NCI-H1694 (cell line): ENCODE results near the gene DEPDC1B.
"Not testable (repeated sequence)": the region's sequence is repeated elsewhere in the genome, so short reads cannot be mapped to it uniquely, and the experiment has no call there.

Experiments used
- DNase-seq: peaks from one replicate; lab custom pipeline; 2025; lab: John Stamatoyannopoulos, UW

Gene DEPDC1B

DNA sequence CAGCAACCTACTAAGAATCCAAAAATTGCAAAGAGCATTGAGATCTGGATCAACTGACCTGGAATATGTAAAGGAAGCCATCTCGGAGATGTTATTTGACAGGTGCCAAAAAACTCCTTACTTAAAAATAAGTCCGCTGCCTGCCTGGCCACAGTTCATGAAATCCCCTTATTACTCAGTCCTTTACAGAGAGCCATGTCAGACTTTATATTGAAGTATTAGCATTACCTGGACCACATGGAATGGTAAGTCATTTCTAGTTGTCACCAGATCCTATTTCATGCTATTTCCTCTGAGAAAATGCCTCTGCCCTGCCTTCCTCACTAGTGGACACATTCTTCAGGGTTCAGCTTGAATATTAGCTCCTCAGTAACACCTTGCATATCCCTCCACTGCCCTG is 115.7 kb downstream of the DEPDC1B start:
- DNase-seq = no peak

DNA sequence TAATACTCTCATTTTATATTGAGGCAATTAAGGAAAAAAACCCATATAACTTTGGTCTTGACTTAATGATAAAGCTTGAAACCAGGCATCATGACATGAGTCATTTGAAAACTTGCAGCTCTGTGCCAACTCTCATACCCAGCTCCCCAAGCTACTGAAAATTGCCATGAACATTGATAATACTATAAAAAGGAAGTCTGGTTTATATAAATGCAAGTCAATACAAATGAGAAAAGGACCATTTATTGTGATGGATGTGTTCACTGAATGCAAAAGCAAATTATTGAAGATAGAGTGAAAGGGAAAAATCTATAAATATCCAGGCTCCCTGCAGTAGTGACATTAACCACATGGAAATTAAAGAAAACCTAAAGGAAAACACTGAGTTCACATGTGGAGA is 116.3 kb downstream of the DEPDC1B start:
- DNase-seq = no peak

DNA sequence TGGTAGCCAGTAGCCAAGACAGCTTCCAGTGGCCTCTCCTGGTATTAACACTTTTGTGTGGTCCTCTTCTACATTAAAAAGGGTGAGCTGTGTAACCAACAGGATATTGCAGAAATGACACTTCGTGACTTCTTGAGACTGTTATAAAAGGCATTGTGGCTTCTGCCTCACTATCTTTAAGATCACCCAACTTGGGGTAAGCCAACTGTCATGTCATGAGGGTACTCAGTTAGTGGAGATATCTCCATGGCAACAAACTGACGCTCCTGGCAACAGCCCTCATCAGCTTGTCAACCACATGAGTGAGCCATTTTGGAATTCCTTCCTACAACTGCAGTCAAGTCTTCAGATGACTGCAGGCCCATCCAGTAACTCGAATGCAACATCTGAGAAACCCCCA is 121.7 kb downstream of the DEPDC1B start:
- no peak for DNase-seq

DNA sequence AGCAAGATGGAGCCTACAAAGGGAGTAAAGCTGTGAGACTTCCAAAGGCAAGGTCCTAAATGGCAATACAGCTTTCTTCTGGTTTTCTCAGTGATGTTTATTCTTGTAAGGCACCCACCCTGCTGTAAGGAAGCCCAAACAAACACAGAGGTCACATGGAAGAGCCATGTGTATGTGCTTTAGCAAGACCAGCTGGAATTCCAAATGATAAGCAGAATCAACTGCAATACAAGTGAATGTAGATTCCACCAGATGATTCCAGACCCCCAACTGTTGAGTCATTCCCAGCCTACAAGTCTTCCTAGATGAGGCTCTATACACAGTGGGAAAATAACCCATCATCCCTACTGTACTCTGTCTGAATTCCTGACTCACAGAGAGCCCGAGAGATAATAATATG is 122.8 kb downstream of the DEPDC1B start:
- no peak for DNase-seq

DNA sequence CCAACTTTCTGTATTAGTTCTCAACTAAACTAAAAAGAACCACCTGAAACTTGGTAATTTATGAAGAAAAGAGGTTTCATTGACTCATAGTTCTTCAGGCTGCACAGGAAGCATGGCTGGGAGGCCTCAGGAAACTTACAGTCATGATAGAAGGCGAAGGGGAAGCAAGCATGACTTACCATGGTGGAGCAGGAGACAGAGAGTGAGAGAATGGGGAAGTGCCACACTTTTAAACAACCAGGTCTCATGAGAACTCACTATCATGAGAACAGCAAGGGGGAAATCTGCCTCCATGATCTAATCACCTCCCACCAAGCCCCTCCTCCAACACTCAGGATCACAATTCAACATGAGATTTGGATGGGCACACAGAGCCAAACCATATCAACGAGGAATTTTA is 123.5 kb downstream of the DEPDC1B start:
- no peak for DNase-seq

DNA sequence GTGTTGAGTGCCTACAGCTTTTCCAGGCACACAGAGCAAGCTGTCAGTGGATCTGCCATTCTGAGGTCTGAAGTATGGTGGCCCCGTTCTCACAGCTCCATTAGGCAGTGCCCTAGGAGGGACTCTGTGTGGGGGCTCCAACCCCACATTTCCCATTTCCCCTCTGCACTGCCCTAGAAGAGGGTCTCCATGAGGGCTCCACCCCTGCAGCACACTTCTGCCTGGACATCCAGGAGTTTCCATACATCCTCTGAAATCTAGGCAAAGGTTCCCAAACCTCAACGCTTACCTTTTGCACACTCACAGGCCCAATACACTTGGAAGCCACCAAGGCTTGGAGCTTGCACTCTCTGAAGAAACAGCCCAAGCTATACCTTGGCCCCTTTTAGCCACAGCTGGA is 131.3 kb downstream of the DEPDC1B start:
- no peak for DNase-seq

DNA sequence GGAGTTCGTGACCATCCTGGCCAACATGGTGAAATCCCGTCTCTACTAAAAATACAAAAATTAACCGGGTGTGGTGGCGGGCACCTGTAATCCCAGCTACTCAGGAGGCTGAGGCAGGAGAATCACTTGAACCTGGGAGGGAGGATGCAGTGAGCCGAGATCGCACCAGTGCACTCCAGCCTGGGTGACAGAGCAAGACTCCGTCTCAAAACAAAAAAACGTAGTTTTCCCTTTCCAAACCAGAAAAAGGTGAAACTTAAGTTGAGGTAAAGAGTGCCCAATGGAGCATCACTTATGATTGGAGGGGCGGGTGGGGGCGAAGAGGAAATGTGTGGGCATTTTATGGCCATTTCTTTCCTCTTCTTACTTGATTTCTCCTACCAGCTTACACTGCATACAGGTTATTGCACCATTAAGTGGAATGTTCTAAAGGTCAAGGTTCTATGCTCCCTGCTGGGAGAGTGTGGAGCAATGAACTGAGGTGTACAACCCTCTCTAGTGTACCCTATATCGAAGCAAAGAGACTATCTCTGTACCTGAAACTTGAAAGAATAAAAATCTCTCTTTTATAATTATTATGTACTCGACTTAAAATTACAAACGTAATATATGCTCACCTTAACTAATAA is 136.2 kb downstream of the DEPDC1B start:
- DNase-seq = no peak

DNA sequence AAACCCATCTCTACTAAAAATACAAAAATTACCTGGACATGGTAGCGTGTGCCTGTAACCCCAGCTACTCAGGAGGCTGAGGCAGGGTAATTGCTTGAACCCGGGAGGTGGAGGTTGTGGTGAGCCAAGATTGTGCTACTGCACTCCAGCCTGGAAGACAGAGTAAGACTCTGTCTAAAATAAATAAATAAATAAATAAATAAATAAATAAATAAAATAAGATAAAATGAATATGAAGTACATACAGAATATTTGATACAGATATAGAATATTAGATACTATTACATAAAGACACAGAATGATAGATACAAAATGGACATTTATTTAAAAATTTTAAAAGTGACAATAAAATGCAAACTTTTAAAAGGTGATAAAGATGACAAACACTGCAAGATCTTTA is 146.7 kb downstream of the DEPDC1B start:
- not testable (repeated sequence) for DNase-seq

DNA sequence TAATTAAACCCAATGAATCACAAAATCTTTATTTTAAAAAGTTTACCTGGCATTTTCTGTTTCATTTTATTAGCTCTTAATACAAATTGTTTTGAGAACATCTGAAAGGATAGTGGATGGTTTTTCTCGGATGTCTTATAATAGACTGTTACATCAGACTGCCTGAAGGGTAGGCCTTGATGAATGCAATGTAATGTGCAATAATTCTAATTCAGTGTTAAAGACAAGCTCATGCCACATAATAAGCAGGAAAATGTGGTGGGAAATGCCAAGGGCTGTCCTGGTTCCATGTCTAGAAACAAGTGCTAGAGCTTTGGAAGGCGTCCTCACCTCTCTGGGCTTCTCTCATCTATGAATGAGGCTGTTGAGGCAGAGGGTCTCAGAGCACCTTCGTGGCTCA is 148.1 kb downstream of the DEPDC1B start:
- no peak for DNase-seq

DNA sequence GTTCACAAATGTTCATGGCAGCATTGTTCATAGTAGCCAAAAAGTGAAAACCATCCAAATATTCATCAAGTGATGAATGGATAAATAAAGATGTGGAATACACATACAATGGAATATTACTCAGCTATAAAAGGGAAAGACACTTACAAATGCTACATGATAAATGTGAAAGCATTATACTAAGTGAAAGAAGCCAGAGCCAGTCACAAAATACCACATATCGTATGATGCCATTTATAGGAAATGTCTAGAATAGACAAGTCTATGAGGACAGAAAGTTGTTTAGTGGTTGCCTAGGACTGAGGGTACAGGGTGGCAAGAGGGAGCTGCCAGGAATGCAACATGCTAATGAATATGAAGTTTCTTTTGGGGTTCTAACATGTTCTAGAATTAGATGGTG is 148.7 kb downstream of the DEPDC1B start:
- DNase-seq = no peak

DNA sequence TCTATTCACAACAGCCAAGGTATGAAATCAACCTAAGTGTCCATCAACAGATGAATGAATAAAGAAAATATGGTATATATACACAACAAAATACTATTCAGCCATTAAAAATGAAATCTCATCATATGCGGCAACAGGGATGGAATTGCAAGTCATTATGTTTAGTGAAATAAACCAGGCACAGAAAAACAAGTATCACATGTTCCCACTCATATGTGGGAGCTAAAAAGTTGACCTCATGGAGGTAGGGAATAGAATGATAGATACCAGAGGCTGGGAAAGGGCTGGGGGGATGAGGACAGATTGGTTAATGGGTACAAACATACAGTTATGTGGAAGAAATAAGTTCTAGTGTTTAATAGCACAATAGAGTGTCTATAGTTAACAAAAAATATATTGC is 149.7 kb downstream of the DEPDC1B start:
- DNase-seq = no peak

DNA sequence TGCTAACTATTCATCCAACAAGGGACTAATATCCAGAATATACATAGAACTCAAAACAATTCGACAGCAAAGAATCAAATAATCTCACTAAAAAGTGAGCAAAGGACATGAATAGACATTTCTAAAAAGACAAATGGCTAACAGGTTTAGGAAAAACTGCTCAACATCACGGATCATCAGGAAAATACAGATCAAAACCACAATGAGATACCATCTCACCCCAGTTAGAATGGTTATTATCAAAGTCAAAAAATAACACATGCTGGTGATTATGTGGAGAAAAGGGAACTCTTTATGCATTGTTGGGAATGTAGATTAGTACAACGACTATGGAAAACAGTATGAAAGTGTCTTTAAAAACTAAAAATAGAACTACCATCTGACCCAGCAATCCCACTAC is 150.1 kb downstream of the DEPDC1B start:
- DNase-seq = no peak
